Measurements from ENCODE around the gene SLC4A2.

Gene SLC4A2

DNA sequence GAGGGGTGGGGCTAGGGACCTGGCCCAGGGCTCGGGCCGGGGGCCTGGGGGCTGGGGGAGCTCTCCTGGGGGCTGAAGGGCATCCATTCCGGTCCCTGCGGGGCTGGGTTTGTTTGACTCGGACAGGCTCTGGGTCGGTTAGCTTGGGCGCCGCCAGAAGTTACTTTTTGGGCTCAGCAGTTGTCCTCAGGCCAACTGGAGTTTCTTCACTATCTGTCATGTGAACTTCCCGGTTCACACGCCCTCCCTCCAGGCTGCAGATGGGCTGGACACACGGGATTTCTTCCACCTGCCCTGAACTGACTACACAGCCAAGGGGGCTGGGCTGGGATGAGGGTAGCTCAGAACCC, 3.8 kb downstream of the SLC4A2 start:
- DNase-seq: no peak

DNA sequence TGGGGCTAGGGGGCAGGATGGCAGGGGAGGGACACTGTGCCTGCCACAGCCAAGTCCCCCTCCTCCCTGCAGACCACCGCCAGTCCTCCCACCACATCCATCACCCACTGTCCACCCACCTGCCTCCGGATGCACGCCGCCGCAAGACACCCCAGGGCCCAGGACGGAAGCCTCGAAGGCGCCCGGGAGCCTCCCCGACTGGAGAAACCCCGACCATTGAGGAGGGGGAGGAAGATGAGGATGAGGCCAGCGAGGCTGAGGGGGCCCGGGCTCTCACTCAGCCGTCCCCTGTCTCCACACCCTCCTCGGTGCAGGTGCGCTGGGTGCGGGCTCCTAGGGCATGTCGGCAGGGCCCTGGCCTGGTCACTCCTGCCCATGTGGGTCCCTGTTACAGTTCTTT, 5.1 kb downstream of the SLC4A2 start:
- DNase-seq: no peak

DNA sequence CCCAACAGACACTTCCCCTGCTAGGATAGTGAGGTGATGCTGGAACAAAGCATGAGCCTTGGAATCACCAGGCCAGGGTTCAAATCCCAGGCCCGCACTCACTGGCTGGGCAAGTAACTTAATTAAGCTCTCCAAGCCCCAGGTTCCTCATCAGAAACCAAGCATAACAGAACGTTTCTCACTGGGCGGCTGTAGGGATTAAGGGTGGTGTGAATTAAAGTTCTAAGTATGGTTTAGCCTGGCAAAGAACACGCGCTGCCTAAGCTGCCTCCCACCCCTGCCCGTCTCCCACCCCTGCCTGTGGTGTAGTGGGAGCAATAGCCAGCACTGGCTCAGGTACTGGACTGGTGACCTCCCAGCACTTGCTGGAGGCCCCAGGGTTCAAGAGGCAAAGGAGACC, 5.6 kb downstream of the SLC4A2 start:
- DNase-seq: no peak

DNA sequence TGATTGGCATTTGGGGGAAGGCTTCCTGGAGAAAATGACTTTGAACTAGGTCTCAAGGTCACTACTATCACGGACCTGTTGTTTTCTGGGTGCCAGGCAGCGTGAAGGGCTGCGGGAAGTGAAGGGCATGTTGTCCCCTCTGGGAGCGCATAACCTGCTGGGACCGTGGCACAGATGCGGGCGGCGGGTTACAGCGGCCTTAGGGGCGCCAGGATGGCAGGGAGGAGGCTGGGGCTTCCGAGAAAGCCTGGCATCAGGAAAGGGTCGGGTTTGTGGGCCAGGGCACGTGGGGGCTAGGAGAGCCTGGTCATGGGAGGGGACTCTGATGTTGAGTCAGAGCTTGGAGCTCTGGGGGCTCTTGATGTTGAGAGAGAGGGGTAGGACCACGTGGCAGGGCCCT, 6.1 kb downstream of the SLC4A2 start:
- DNase-seq: no peak

DNA sequence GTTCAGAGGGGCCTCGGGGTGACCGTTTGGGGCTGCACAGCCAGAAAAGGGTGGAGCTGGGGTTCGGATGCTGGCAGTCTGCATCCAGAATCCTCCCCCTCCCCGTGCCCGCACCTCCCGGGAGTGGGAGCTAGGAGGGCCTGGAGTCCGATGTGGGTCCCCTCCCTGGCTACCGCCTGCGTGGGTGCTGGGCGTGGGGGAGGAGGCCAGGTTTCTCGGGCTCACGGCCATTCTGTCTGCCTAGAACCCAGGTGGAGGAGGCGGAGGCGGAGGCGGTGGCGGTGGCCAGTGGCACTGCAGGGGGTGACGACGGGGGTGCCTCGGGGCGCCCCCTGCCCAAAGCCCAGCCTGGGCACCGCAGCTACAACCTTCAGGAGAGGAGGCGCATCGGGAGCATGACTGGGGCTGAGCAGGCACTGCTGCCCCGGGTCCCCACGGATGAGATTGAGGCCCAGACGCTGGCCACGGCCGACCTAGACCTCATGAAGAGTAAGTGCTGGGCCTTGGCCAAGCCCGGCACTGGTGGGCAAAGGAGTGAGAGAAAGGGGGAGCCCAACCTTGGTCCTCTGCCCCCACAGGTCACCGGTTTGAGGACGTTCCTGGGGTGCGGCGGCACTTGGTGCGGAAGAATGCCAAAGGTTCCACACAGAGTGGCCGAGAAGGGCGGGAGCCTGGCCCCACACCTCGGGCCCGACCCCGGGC, 7.0 kb downstream of the SLC4A2 start:
- DNase-seq: no peak

DNA sequence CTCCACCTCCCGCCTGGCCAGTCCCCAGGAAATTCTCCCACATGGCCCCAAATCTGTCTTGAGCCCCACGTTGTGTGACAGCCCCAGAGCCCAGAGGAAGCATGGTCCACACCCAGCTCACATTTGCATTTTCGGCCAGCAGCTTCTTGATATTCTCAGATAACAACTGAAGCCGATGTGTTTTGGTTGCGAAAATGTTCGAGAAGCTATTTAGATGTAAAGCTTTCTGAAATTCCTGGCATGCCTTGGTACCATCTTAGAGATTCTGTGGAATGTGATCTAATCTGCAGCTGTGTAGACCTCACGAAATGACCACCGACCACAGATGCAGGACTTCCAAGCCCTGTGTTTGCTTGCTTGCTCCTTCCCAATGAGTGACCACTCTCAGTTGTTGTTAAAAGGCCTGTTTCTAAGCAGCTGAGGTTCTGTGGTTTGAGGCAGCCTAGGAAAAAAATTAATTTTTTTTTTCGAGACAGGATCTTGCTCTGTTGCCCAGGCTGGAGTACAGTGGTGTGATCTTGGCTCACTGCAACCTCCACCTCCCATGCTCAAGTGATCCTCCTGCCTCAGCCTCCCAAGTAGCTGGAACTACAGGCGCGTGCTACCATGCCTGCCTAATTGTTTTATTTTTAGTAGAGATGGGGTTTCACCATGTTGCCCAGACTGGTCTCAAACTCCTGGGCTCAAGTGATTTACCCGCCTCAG, 8.8 kb downstream of the SLC4A2 start:
- no peak for DNase-seq

DNA sequence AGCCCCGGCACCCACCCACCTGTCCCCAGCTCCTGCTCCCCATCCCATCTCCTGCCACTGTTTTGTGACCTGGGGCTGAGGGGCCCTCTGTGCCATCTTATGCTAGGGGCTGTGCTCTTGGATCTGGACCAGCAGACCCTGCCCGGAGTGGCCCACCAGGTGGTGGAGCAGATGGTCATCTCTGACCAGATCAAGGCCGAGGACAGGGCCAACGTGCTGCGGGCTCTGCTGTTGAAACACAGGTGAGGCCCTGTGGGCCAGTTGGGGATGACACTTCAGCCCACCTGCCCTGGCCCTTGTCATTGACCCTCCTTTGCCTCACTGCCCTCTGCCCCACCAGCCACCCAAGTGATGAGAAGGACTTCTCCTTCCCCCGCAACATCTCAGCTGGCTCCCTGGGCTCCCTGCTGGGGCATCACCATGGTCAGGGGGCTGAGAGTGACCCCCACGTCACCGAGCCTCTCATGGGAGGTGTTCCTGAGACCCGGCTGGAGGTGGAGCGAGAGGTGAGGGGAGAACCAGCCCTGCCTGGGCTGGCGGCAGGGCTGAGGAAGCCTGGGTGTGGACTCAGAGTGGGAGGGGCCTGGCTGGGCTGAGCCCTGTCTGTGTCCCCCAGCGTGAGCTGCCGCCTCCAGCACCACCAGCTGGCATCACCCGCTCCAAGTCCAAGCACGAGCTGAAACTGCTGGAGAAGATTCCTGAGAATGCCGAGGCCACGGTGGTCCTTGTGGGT, 10.6 kb downstream of the SLC4A2 start:
- DNase-seq: no peak

DNA sequence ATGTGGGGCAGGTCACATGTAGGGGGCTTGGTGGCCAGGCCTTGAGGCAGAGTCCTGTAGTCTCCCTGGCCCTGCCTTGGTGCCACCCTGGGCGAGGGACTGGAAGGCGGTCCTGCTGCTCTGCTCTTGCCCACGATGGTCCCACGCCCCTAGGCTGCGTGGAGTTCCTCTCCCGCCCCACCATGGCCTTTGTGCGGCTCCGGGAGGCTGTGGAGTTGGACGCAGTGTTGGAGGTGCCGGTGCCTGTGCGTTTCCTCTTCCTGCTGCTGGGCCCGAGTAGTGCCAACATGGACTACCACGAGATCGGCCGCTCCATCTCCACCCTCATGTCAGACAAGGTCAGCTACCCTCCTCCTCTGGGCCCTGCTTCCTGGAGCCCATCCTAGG, 11.2 kb downstream of the SLC4A2 start:
- DNase-seq: no peak

DNA sequence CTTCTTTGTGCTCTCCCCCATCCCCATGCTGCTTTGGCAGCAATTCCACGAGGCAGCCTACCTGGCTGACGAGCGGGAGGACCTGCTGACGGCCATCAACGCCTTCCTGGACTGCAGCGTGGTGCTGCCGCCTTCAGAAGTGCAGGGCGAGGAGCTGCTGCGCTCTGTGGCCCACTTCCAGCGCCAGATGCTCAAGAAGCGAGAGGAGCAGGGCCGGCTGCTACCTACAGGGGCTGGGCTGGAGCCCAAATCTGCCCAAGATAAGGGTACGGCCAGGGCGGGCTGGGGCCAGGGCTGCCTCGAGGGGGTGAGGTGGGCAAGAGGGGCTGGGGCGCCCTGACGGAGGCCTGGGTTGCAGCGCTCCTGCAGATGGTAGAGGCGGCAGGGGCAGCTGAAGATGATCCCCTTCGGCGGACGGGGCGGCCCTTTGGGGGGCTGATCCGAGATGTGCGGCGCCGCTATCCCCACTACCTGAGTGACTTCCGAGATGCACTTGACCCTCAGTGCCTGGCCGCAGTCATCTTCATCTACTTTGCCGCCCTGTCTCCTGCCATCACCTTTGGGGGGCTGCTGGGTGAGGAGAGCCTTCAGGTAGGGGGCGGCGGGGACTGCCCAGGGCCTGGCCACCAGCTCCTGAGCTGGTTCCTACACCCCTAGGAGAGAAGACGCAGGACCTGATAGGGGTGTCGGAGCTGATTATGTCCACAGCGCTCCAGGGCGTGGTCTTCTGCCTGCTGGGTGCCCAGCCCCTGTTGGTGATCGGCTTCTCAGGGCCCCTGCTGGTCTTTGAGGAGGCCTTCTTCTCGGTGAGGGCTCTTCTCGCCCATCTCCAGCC, 11.9 kb downstream of the SLC4A2 start:
- DNase-seq: no peak

DNA sequence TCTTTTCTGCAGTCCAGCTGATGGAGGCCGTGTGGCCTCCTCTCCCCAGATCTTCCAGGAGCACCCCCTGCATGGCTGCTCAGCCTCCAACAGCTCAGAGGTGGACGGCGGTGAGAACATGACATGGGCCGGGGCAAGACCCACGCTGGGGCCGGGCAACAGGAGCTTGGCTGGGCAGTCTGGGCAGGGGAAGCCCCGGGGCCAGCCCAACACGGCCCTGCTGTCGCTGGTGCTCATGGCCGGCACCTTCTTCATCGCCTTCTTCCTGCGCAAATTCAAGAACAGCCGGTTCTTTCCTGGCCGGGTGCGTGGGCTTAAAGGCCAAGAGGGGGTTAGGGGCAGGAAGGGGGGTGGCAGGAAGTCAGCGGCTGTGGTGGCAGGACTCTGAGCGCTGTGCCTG, 14.6 kb downstream of the SLC4A2 start:
- no peak for DNase-seq

DNA sequence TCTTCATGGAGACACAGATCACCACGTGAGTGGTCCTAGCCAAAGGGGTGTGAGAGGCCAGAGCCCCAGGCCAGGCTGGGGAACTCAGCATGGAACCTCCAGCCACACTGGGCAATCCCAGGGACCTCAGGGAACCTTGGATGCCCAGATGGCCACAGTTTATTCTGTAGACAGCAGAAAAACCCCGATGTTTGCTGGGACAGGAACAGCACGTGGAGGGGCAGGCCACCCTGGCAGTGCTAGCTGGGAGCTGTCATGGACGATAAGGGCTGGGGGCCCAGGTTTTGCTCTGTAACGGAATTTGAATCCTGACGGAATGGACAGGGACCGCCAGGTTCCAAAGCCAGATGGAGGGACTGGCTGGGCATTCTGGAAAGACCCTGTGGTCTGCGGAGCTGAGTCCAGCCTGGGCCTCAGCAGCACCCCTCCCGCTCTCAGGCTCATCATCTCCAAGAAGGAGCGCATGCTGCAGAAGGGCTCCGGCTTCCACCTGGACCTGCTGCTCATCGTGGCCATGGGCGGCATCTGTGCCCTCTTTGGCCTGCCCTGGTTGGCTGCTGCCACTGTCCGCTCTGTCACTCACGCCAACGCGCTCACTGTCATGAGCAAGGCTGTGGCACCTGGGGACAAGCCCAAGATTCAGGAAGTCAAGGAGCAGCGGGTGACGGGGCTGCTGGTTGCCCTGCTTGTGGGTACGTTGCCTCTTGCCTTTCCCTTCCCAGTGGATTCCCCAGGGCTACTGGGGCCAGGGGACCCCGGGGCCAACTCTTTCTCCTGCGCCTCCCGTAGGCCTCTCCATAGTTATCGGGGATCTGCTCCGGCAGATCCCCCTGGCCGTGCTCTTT, 15.7 kb downstream of the SLC4A2 start:
- no peak for DNase-seq

DNA sequence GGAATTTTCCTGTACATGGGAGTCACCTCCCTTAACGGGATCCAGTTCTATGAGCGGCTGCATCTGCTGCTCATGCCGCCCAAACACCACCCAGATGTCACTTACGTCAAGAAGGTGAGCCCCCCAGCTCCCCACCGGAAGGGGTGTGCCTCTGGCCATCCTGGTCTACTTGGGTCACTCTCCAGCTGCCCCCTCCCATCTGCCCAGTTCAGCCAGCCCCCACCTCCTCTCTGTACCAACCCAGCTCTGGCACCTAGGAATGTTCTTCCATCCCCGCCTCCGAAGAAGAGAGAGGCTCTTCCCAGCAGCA, 16.2 kb downstream of the SLC4A2 start:
- no peak for DNase-seq

DNA sequence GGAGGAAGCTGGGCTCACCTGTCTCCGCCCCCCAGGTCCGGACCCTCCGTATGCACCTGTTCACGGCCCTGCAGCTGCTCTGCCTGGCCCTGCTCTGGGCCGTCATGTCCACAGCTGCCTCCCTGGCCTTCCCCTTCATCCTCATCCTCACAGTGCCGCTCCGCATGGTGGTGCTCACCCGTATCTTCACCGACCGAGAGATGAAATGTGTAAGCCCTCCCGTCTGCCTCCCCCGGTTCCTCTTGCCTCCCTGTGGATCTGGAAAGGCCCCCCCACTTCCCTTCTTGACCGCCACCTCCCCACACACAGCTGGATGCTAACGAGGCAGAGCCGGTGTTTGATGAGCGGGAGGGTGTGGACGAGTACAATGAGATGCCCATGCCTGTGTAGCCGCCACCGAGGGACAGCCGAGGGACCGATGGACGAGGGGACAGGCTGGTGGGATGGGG, 16.6 kb downstream of the SLC4A2 start:
- DNase-seq: no peak

DNA sequence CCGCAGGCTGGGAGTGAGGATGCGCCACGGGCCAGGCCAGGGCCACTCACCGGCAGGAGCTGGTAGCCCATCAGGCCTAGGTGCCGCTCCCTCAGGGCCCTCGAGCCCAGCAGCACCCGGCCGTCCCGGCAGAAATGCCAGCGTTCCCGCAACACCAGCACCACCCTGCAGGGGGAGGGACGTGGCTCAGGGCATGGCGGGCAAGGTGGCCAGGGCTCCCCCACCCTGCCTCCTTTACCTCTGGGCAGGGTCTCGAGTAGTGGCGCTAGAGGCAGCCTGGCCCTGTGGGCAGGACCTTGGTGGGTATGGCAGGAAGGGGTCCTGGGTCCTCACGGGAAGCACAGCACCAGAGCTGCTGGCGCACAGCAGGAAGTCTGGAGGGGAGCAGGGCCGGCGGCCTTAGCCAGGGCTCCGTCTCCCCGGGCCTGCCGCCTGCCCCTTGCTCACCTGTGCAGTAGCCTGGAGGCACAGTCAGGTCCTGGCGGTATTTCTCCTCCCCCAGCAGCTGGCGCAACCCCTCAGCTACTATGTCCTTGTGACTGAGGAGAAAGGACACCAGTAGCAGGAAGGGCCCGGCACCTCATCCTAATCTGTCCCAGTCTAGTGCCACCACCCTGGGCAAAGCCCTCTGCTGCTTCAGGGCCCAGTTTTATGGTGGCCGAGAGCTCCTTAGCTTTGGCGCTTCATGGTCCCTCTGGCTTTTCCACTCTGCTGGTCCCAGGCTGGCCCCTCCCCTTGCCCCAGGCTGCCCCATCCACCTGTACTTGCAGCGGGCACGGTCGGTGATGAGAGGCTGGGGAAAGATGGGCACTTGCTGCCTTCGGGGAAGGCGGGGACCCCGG, 17.7 kb downstream of the SLC4A2 start:
- DNase-seq: no peak

DNA sequence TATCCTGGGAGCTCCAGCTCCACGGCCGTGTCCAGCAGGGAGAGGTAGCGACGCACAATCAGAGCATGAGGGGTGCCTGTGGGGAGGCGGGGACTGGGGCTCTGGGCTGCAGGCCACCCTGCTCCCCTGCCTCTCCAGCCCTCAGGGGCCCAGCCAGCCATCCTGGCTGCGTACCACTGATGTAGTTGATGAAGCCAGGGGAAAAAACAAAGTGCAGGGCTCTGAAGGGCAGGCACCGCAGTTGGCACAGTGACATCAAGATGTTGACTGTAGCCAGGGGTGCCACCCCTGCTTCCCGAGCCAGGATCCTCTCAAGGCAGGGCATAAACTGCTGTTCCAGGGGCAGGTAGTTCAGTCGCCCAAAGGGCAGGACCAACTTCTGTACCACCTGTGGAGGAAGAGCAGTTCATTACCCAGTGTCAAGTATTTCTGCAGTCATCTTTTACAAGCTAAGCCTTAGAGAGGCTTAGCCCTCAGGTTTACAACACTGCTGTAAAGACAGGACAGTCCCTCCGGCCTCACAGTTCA, 18.4 kb downstream of the SLC4A2 start:
- no peak for DNase-seq

DNA sequence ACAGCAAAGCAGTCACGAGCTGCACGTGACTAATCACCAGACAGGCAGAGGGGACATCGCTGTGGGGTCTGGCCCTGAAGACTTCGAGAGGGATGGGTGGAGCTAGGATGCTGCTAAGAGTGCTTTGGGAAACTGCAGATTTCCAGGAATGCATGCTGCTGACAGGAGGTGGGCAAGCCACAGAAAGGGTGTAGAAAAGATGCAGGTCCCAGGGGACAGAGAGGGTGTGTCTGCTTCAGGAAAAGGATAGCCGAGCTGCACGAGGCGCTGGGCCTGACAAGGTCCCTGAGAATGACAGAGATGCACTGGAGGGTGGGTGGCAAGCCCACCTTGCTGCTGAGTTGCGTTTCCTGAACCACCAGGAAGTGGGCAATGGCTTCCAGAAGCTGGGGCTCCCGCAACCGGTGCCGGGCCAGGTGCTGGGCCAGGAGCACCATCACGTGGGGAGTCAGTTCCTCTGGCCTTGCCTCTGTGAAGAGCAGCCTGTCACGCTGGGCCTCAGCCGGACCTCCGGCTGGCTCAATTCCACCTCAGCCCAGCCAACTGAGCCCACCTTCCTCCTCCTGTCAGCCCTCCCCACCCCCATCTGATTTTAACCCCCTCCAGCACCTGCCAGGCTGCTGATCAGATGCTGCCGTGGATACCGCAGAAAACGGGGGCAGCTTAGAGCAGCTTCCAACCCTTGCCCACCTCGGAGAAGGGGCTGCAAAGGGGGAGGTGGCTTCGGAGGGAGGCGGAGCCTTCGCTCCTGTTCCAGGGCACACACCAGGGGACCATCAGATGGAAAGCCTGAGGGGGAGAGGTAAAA, 19.0 kb downstream of the SLC4A2 start:
- DNase-seq: no peak

DNA sequence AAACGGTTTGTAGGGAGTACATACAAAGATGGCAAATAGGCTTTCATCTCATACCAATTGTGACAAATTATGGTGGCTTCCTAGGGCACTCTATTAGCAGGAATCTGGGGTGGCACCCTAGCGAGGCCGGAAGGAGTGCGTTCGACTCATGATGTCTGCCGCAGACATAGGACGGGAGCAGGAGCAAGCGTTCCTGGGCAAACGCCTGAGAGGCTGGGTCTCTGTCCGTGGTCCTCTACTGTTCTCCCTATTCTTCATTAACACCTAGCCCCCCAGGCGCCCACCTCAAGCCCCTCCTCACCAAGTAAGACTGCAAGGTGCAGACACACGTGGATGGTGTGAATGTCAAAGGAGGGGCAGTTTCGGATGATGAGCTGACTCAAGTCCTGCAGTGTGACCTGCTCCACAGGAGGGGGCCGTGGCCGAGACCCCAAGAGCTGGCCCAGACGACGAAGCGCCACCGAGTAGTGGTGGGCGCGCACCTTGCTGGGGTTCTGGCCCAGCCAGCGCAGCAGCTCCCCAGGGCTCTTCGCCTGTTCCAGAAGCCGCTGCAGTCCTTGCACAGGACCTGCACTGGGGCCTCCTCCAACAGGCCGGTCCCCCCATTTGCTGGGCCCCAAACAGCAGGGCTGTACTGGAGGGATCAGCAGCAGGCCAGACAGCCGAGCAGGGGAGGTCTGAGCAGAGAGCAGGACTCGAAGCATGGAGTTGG, 20.0 kb downstream of the SLC4A2 start:
- no peak for DNase-seq

DNA sequence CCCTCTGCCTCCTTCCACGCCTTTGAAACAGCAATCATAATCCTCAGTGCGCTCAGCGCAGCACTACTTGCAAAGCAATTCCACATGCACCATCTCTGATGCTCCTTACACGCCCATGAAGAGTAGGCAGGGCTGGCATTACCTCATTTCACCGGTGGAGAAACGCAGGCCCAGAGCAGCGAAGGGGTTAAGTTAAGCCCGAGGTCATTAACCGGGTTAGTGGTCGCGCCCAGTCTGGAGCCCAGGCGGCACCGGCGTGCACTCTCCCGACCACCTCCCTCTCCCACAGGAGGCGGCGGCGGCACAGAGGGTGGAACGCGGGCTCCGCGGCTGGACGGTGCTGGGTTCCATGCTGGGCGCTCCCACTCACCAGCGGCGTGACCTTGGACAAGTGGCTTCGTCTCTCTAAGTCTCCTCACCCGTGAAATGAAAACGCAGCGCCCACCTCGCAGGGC, 20.7 kb downstream of the SLC4A2 start:
- no peak for DNase-seq

DNA sequence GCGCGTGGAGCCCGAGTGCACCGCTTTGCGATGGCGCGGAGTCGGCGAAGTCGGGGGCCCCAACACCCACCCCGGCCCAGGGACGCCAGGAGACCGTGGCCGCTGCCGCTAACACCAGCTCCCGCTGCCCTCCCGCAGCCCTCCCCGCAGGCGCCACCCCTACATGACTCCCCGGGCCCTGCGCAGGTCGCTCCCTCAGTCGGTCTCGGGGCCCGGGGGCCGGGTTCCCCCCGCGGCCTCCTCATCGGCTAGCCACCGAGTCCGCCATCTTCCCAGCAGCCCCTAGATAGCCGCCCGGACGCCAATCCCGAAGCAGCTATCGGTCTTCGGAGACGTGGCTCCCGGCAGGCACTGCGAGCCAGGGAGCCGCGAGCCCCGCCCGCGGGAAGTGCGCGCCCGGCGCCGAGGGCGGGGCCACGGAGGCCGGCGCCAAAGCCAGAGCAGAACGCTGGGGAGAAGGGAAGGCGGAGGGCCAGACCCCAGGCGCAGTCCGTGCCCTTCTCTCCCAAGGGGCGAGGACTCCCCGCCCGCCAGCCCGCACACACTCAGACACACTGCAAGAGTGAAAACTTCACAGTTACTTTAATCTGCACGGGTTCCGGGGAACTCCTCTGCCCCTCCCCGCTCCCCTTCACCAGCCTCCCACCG, 21.3 kb downstream of the SLC4A2 start, which contains the start of gene FASTK:
Gene FASTK, minus strand, starts transcription at position 288 of the 648 bp plus-strand sequence. Its CDS starts 43 bp downstream, at position 245.
- peak; percentile 71 to 85 for DNase-seq

Data from NCI-H524 (cell line).